Sigmoid colon (tissue), 7 donors: ENCODE data around the gene PDZD7. TPM values are rescaled to one million over a fixed set of nuclear protein-coding genes. Genes with fewer than 3 reads are reported as not detected.
A peak's percentile ranks its signal among the peaks of the same experiment; 100 is the strongest.

Experiments
- DNase-seq: peaks from one replicate; pipeline ENCODE4 v3.0.0-alpha.2; 2019
- H3K27ac ChIP-seq, 4 donors: fragments of 200-600 bp; sonication (generic); one replicate each; pipeline ENCODE4 v1.5.1; 2016 to 2019; ENCODE audit warnings: mild to moderate bottlenecking in 1 of 4
- H3K27me3 ChIP-seq, 3 donors: fragments of 200-600 bp; sonication (generic); one replicate each; pipeline ENCODE4 v1.5.1; 2019; ENCODE audit warnings: mild to moderate bottlenecking in 1 of 3
- H3K36me3 ChIP-seq, 4 donors: fragments of 200-600 bp; sonication (generic); one replicate each; pipeline ENCODE4 v1.5.1; 2016 to 2019
- H3K4me1 ChIP-seq, 4 donors: fragments of 200-600 bp; sonication (generic); one replicate each; pipeline ENCODE4 v1.5.1; 2017 to 2019
- H3K4me3 ChIP-seq, 4 donors: fragments of 200-600 bp; sonication (generic); one replicate each; pipeline ENCODE4 v1.5.1; 2017 to 2019; ENCODE audit warnings: mild to moderate bottlenecking in 2 of 4, moderate library complexity in 1 of 4
- H3K9me3 ChIP-seq, 4 donors: fragments of 200-600 bp in 3 of 4; sonication (generic) in 3 of 4; one replicate each; pipeline versions ENCODE4 v1.5.1 to v1.6.1; 2013 to 2019
- CTCF ChIP-seq, 4 experiments: fragments of 450-650 bp in 3 of 4; fragments of 200-600 bp in 1 of 4; IDR thresholded peaks; one replicate each; pipeline ENCODE4 v1.5.1; 2016 to 2019; ENCODE audit warnings: antibody characterized with exemption in 4 of 4, mild to moderate bottlenecking in 3 of 4, moderate library complexity in 2 of 4
- EP300 ChIP-seq, 4 donors: sonication (generic); formaldehyde crosslinking; IDR thresholded peaks; one replicate each; pipeline ENCODE4 v1.6.1; 2017; ENCODE audit warnings: antibody characterized with exemption in 4 of 4
- POLR2A ChIP-seq, 2 donors: fragments of 450-650 bp; IDR thresholded peaks; one replicate each; pipeline ENCODE4 v1.6.1; 2016; ENCODE audit warnings: antibody characterized with exemption in 2 of 2, mild to moderate bottlenecking in 2 of 2, moderate library complexity in 2 of 2
- POLR2AphosphoS5 ChIP-seq, 4 donors: sonication (generic); formaldehyde crosslinking; IDR thresholded peaks; one replicate each; pipeline ENCODE4 v1.6.1; 2017; ENCODE audit warnings: antibody characterized with exemption in 4 of 4
- WGBS, 2 donors: extraction: QIAGEN DNeasy Blood & Tissue Kit; methylation state at CpG; one replicate each; pipeline ENCODE4 v1.1.7; 2013; 5-methylcytosine and 5-hydroxymethylcytosine counted together
- intact Hi-C: fragments of 100-400 bp; cut with DNase I; formaldehyde crosslinking; loops from one replicate; pipeline ENCODE4 v1.15.1; 2023
- polyA plus RNA-seq, 3 donors: library from polyadenylated mRNA; stranded (reverse); fragments of 200-250 nt; gene quantifications; one replicate each; pipeline ENCODE4 v1.2.3, GENCODE V29; 2013
- total RNA-seq, 4 donors: library from RNA; depleted of rRNA; stranded (reverse); fragments of >200 nt; gene quantifications; one replicate each; pipeline ENCODE4 v1.1.0, GENCODE V29; 2016
- donor health status: healthy with polysubstance abuse.
- donor health status: Bipolar disorder and iron deficiency.
- donor health status: healthy.

The PDZD7 gene
- total and polyA plus RNA-seq, 7 donors: 0.16 to 2.4 (median 0.90) TPM; not detected in 1

- no peak overlapping the region for H3K27ac ChIP-seq
- no peaks in the 10 kb centered on the region for H3K36me3 ChIP-seq
- no peaks in the 10 kb centered on the region for H3K9me3 ChIP-seq
- DNase-seq: no peak
- intact Hi-C loops: no loop called here
- TF ChIP-seq EP300 (IDR thresholded peaks at IDR 0.05): no peak
- no peak for TF ChIP-seq POLR2A (IDR thresholded peaks at IDR 0.05)
- TF ChIP-seq POLR2AphosphoS5 (IDR thresholded peaks at IDR 0.05): no peak
- TF ChIP-seq CTCF (IDR thresholded peaks at IDR 0.05): no peak
- no peak overlapping the region for H3K4me3 ChIP-seq
- peaks cover 7 to 56% (median 41%) of the 10 kb centered on the region in 3 donors for H3K27me3 ChIP-seq
- 9 to 15% methylated on average over 13 of the region's 13 CpGs for WGBS, 2 donors
- no peaks in the 10 kb centered on the region for H3K4me1 ChIP-seq
Observed at GRCh38 chr10:101073631-101074030, 42.7 kb upstream of the PDZD7 start.

- DNase-seq: no peak
- peaks cover 7 to 56% (median 41%) of the 10 kb centered on the region in 3 donors for H3K27me3 ChIP-seq
- no peak for TF ChIP-seq CTCF (IDR thresholded peaks at IDR 0.05)
- no peak for TF ChIP-seq POLR2AphosphoS5 (IDR thresholded peaks at IDR 0.05)
- TF ChIP-seq POLR2A (IDR thresholded peaks at IDR 0.05): no peak
- no peak for TF ChIP-seq EP300 (IDR thresholded peaks at IDR 0.05)
- no peaks in the 10 kb centered on the region for H3K4me1 ChIP-seq
- no peaks in the 10 kb centered on the region for H3K9me3 ChIP-seq
- H3K36me3 ChIP-seq: no peaks in the 10 kb centered on the region
- intact Hi-C loops: no loop called here
- WGBS, 2 donors: 29 to 56% methylated on average over 9 of the region's 9 CpGs
- no peak overlapping the region for H3K4me3 ChIP-seq
- H3K27ac ChIP-seq: no peak overlapping the region
Observed at GRCh38 chr10:101072923-101073322, 42.0 kb upstream of the PDZD7 start.

- DNase-seq: no peak
- Histone ChIP-seq H3K27me3 (peaks cover 7 to 63% (median 46%) of the 10 kb centered on the region in 3 donors), H3K4me1 (peaks cover 0 to 9% (median 8%) of the 10 kb centered on the region in 4 donors), H3K36me3 (no peaks in the 10 kb centered on the region), H3K27ac (no peak overlapping the region), H3K4me3 (no peak overlapping the region), H3K9me3 (no peaks in the 10 kb centered on the region)
- WGBS, 2 donors: 79 to 88% methylated on average over 7 of the region's 7 CpGs
- no peak for TF ChIP-seq EP300 (IDR thresholded peaks at IDR 0.05)
- TF ChIP-seq POLR2AphosphoS5 (IDR thresholded peaks at IDR 0.05): no peak
- no peak for TF ChIP-seq CTCF (IDR thresholded peaks at IDR 0.05)
- TF ChIP-seq POLR2A (IDR thresholded peaks at IDR 0.05): no peak
- intact Hi-C loops: no loop called here
Observed at GRCh38 chr10:101071885-101072433, 41.0 kb upstream of the PDZD7 start.

- Histone ChIP-seq H3K27me3 (peaks cover 12 to 64% (median 45%) of the 10 kb centered on the region in 3 donors), H3K4me1 (peaks cover 0 to 15% (median 14%) of the 10 kb centered on the region in 4 donors), H3K27ac (no peak overlapping the region), H3K36me3 (no peaks in the 10 kb centered on the region), H3K9me3 (no peaks in the 10 kb centered on the region), H3K4me3 (no peak overlapping the region)
- TF ChIP-seq POLR2AphosphoS5 (IDR thresholded peaks at IDR 0.05): no peak
- TF ChIP-seq CTCF (IDR thresholded peaks at IDR 0.05): no peak
- TF ChIP-seq EP300 (IDR thresholded peaks at IDR 0.05): no peak
- TF ChIP-seq POLR2A (IDR thresholded peaks at IDR 0.05): no peak
- WGBS, 2 donors: 59 to 81% methylated on average over 6 of the region's 6 CpGs
- intact Hi-C loops: no loop called here
- peak; percentile 75 for DNase-seq
Observed at GRCh38 chr10:101071267-101071884, 40.4 kb upstream of the PDZD7 start.
